Measurements from ENCODE around the gene GLB1L2.

Gene GLB1L2

DNA sequence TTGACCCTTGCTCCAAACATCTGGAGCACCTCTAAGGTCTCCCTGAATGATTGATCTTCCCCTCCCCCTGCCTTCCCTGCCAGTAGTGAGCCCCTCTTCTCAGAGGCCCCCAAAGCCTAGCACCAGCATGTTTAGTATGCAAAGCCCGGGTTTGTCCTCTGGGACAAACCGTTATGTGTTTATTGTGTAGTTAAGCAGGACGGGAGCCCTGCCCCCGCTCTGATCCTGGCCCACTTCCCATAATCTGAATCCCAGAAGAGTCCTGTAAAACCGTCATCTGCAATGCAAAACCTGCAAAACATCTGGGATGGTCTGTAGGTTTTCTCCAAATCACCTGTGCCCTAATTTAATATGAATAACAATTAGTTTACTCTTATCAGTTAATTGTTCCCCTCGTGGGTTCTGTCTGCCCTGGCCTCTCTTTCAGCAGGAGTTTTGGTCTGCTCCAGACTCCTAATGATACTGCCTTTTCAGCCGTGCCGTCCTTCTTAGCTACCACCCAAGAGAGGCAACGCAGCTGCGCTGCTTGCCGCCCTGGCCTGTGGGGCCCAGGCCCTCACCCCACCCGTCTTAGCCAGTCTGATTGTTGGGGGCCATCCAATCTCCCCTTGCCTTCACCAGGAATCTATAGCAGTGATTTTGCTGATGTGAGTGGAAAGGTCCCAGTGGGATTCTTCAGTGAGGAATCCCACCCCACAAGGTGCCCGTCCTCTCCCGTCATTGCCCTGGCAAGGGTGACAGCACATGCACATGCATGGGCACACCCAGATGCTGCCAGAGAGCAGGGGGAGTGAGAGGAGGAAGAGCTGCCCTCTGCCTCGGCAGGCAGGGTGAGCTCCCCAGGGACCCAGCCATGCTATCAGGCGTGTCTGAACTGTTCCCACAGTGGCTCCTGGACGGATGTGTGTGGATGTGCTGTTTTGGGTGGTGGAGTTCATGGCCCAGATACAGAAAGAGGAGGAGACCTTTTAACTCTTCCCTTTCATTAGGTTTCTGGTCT lies 83.3 kb downstream of the GLB1L2 start:
- FAIRE-seq (no peak), DNase-seq (ENCODE audit: insufficient read length, low spot score) (no peak)

DNA sequence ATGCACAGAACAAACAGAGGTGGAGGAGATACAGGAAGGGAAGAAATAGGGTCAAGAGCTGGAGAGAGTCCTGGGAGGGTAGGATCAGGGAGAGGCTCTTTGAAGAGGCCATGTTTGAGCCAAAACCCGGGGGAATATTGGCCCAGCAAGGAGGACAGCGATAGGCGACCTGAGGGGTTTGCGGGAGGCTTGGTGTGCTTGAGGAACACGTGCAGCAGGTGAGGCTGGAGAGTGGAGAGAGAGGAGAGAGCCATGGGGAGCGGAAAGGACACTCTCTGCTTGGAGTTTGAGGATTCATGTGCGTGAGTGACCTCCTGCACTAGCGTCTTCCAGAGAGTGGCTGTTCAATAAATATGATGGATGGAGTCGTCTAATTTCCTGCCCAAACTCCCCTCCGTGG lies 84.9 kb downstream of the GLB1L2 start:
- no peak for FAIRE-seq

DNA sequence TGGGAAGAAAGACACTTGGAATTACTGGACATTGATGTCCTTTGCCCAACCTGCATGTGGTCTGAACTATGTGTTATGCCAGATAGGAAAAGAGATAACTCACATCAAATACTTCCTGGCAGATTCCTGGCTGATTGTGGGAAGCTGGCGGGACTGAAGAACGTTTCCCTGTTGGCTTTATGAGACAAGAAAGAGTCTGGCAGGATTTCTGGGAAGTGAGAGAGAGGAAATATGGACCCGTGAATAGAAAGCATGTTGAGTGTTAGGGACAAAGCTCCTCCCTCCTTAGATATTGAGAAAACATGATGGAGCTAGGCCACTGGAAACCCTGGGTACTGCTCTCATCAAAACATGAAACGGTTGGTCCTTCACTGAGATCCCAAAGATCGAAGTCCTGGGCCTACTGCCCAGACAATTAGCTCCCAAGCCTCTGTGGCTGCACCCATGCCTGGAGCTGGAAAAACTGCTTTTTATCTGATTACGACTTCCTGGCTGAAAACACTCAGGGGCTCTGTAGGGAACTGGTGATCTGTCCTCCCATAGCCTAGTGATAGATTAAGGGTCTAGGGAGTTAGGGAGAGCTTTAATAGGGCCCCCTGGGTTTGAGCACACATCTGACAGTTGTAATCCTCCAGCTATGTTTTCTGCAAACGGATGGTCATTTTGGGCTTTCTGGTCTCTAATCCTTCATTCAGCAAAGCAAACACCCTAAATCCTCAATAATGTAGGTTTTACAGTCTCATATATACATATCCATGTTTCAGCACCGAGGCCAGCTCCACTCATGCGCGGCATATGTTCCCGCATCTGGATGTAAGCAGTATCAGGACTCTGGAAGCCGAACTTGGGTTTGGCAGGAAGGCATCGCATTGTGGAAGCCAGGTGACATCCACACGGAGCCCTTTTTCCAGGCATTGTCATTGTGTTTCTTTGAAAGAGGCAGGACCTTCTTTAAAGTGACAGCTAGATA lies 86.4 kb downstream of the GLB1L2 start:
- FAIRE-seq = no peak
- DNase-seq (ENCODE audit: insufficient read length, low spot score) = no peak

More for the DNA sequence above, 84.9 kb downstream of the GLB1L2 start:
- DNase-seq (ENCODE audit: insufficient read length, low spot score) = no peak

DNA sequence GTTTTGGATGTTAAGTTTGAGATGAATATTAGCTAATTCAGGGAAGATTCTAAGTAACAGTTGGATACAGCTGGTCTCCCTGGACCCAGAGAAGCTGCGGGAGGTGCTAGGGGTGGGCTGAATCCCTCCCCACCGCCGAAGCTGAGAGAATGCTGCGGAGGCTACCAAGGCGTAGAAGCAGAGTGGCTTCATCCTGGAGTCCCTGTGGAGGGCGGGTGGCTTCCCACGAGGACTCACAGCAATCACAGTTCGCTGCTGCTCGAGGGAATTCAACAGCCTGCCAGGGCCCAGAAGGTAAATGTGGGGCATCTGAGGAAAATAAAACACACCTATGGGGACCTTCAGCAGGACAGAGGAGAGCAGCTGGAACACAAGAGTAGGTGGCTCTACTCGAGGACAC lies 91.3 kb downstream of the GLB1L2 start:
- DNase-seq (ENCODE audit: insufficient read length, low spot score) (no peak), FAIRE-seq (no peak)

DNA sequence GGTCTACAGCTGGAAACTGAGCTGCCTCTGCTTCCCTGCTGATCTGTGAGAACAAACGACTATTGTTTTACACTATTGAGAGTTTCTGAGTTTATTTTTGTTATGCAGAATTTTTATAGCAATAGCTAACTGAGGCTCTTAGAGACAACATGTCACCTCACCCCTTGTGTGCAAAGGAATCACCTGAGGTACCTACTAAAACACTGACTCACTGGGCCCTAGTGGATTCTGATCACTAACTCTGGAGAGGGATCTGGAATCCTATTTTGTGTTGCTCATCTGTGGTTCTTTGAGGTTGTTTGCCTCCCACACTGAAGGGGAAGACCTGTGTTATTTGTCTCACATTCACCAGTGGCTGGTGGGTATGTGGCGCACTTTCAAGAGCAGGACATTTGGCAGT lies 93.6 kb downstream of the GLB1L2 start:
- no peak for DNase-seq (ENCODE audit: insufficient read length, low spot score)
- no peak for FAIRE-seq
